ENCODE measurements around the gene G6PC1. TPM values are rescaled to one million over a fixed set of nuclear protein-coding genes. Genes with fewer than 3 reads are reported as not detected.
"Not testable (repeated sequence)": the region's sequence is repeated elsewhere in the genome, so short reads cannot be mapped to it uniquely, and the experiment has no call there.

G6PC1 gene
- total RNA-seq (ENCODE audit: low replicate concordance), result 1.5 and 2.9 TPM in 2 replicates
- long read RNA-seq, partial matches to known transcripts, result 0 of 5 reads
- long read RNA-seq, other reads (novel, unspliced or antisense), result 2 of 5 reads

DNA sequence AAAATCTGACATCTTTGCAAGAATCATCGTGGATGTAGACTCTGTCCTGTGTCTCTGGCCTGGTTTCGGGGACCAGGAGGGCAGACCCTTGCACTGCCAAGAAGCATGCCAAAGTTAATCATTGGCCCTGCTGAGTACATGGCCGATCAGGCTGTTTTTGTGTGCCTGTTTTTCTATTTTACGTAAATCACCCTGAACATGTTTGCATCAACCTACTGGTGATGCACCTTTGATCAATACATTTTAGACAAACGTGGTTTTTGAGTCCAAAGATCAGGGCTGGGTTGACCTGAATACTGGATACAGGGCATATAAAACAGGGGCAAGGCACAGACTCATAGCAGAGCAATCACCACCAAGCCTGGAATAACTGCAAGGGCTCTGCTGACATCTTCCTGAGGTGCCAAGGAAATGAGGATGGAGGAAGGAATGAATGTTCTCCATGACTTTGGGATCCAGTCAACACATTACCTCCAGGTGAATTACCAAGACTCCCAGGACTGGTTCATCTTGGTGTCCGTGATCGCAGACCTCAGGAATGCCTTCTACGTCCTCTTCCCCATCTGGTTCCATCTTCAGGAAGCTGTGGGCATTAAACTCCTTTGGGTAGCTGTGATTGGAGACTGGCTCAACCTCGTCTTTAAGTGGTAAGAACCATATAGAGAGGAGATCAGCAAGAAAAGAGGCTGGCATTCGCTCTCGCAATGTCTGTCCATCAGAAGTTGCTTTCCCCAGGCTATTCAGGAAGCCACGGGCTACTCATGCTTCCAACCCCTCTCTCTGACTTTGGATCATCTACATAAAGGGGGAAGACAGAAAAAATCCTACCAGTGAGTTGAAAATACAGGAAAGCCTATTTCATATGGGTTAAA, at the start of gene G6PC1:
Gene G6PC1 (plus strand): TSS at position 340 of the 872 bp plus-strand sequence. CDS start 78 bp downstream, at position 418.
- Mint-ChIP-seq H3K4me3 (no peak within 1 kb of the TSS), H3K36me3 (no peaks in the 10 kb centered on the region)

DNA sequence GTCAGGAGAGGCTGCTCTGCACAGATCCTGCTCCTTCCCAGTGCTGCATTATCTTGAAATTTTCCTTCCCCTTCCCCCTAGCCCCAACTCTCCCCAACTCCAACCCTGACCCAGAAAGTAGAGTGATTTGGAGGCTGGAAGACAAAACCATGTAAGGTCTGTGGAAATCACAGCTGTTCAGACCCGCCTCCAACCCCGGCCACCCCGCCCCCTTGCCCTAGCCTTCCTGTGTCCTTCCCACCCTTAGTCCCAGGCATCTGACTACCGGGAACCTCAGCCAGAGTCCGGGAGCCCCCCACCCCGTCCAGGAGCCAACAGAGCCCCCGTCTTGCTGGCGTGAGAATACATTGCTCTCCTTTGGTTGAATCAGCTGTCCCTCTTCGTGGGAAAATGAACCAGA, 49.6 kb upstream of the G6PC1 start, which contains the start of gene AOC3:
Gene AOC3 (plus strand): TSS at position 246 of the 400 bp plus-strand sequence. CDS start 145 bp downstream, at position 391.
- TF ChIP-seq, protein P1, sequence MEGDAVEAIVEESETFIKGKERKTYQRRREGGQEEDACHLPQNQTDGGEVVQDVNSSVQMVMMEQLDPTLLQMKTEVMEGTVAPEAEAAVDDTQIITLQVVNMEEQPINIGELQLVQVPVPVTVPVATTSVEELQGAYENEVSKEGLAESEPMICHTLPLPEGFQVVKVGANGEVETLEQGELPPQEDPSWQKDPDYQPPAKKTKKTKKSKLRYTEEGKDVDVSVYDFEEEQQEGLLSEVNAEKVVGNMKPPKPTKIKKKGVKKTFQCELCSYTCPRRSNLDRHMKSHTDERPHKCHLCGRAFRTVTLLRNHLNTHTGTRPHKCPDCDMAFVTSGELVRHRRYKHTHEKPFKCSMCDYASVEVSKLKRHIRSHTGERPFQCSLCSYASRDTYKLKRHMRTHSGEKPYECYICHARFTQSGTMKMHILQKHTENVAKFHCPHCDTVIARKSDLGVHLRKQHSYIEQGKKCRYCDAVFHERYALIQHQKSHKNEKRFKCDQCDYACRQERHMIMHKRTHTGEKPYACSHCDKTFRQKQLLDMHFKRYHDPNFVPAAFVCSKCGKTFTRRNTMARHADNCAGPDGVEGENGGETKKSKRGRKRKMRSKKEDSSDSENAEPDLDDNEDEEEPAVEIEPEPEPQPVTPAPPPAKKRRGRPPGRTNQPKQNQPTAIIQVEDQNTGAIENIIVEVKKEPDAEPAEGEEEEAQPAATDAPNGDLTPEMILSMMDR (conservative IDR thresholded peaks at IDR 0.05), result no peak
- no peak for DNase-seq (ENCODE audit: extremely low spot score, unreplicated experiment)
- no peaks in the 10 kb centered on the region for H3K27me3 Mint-ChIP-seq
- no peak within 1 kb of the TSS for H3K4me3 Mint-ChIP-seq
- H3K4me1 Mint-ChIP-seq (ENCODE audit: unreplicated experiment), result no peaks in the 10 kb centered on the region
- no peaks in the 10 kb centered on the region for H3K36me3 Mint-ChIP-seq
- H3K27ac Mint-ChIP-seq, result no peak within 1 kb of the TSS
- H3K9me3 Mint-ChIP-seq, result no peaks in the 10 kb centered on the region

More for the DNA sequence above, at the start of gene G6PC1:
- Mint-ChIP-seq H3K27me3 (peaks cover 10% of the 10 kb centered on the region), H3K9me3 (no peaks in the 10 kb centered on the region), H3K4me1 (ENCODE audit: unreplicated experiment) (no peaks in the 10 kb centered on the region), H3K27ac (no peak within 1 kb of the TSS)
- TF ChIP-seq, protein P1 (conservative IDR thresholded peaks at IDR 0.05), result no peak
- no peak for DNase-seq (ENCODE audit: extremely low spot score, unreplicated experiment)

DNA sequence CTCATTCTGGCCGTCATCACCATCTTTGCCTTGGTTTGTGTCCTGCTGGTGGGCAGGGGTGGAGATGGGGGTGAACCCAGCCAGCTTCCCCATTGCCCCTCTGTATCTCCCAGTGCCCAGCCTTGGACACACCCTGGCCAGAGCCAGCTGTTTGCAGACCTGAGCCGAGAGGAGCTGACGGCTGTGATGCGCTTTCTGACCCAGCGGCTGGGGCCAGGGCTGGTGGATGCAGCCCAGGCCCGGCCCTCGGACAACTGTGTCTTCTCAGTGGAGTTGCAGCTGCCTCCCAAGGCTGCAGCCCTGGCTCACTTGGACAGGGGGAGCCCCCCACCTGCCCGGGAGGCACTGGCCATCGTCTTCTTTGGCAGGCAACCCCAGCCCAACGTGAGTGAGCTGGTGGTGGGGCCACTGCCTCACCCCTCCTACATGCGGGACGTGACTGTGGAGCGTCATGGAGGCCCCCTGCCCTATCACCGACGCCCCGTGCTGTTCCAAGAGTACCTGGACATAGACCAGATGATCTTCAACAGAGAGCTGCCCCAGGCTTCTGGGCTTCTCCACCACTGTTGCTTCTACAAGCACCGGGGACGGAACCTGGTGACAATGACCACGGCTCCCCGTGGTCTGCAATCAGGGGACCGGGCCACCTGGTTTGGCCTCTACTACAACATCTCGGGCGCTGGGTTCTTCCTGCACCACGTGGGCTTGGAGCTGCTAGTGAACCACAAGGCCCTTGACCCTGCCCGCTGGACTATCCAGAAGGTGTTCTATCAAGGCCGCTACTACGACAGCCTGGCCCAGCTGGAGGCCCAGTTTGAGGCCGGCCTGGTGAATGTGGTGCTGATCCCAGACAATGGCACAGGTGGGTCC, 49.0 kb upstream of the G6PC1 start:
- H3K9me3 Mint-ChIP-seq; DNase-seq (ENCODE audit: extremely low spot score, unreplicated experiment); H3K27ac Mint-ChIP-seq; H3K36me3 Mint-ChIP-seq; H3K27me3 Mint-ChIP-seq; H3K4me1 Mint-ChIP-seq (ENCODE audit: unreplicated experiment); H3K4me3 Mint-ChIP-seq: not testable (repeated sequence)

DNA sequence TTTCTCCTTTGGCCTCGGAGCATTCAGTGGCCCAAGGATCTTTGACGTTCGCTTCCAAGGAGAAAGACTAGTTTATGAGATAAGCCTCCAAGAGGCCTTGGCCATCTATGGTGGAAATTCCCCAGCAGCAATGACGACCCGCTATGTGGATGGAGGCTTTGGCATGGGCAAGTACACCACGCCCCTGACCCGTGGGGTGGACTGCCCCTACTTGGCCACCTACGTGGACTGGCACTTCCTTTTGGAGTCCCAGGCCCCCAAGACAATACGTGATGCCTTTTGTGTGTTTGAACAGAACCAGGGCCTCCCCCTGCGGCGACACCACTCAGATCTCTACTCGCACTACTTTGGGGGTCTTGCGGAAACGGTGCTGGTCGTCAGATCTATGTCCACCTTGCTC, 48.2 kb upstream of the G6PC1 start:
- H3K9me3 Mint-ChIP-seq, result no peaks in the 10 kb centered on the region
- no peak overlapping the region for H3K4me3 Mint-ChIP-seq
- no peak for DNase-seq (ENCODE audit: extremely low spot score, unreplicated experiment)
- H3K36me3 Mint-ChIP-seq, result no peaks in the 10 kb centered on the region
- no peaks in the 10 kb centered on the region for H3K4me1 Mint-ChIP-seq (ENCODE audit: unreplicated experiment)
- no peak overlapping the region for H3K27ac Mint-ChIP-seq
- TF ChIP-seq, protein P1 (conservative IDR thresholded peaks at IDR 0.05), result no peak
- no peaks in the 10 kb centered on the region for H3K27me3 Mint-ChIP-seq

DNA sequence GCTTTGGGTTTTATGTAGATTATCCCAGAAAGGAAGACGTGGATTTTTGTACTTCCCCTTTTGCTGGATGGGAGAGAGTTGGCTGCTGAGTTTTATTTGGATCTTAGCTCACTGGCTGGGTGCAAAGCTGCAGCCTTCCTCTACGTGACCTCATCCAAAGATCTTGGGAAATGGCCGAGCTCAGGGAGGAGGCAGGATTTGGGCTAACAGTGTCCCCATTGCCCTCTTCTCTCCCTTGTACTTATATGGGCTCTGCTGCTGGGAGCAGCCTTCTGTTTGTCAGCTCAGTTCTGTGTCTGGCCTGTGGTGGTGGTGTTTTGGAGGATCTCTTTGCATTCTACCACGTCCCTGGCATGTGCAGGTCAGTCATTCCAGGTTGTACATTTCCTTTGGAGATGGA, 47.6 kb upstream of the G6PC1 start:
- H3K4me1 Mint-ChIP-seq (ENCODE audit: unreplicated experiment), result no peaks in the 10 kb centered on the region
- no peak overlapping the region for H3K4me3 Mint-ChIP-seq
- H3K27ac Mint-ChIP-seq, result no peak overlapping the region
- H3K36me3 Mint-ChIP-seq, result no peaks in the 10 kb centered on the region
- no peaks in the 10 kb centered on the region for H3K9me3 Mint-ChIP-seq
- no peak for DNase-seq (ENCODE audit: extremely low spot score, unreplicated experiment)
- TF ChIP-seq, protein P1 (conservative IDR thresholded peaks at IDR 0.05), result no peak
- H3K27me3 Mint-ChIP-seq, result no peaks in the 10 kb centered on the region

Measured in type B pancreatic cell (in vitro differentiated cells).